Measurements from ENCODE around the gene ITGA8.

DNA sequence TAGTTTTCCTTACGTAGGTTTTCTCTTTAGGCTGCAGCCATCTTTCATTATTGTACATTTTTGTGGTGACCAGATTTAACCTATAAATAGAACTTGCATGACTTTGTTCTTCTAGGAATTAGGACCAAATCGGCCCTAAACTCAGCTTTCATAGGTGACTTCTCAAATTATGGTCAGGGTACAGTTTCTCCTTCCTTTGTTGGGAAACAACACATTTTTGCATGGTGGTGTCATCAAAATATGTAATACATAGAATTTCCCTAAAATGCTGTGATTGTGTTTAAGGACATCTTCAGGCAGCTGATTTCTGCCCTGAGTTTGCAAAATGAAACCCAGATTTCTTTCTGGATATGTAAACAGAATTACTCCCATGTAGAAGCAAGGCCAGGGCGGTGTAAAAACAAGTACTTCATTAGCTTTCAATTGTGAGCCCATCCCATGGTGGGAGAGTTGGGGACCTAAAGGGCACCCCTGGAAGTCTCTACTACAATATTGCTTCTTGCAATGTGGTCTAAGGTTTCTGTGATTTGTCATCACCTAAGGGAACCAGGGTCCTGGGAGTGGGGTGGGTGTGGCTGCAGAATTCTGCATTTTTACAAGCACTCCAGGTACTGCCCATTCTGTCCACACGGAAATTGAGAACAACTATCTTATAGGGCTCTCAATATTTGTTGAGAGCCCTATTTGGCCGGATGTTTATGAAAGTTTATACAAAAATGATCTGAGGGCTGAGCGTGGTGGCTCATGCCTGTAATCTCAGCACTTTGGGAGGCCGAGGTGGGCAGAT, 227.7 kb downstream of the ITGA8 start:
- TF ChIP-seq CTCF (IDR thresholded peaks at IDR 0.05) (no peak), POLR2A (IDR thresholded peaks at IDR 0.05) (no peak)

Measured in heart left ventricle (tissue), 13 donors.